Right atrium auricular region (tissue), 2 donors: Measurements from ENCODE around the gene CMAS. TPM values are rescaled to one million over a fixed set of nuclear protein-coding genes. Genes with fewer than 3 reads are reported as not detected.

Experiments
- DNase-seq: peaks from one replicate; pipeline ENCODE4 v3.0.0-alpha.2; 2019; ENCODE audit warnings: low spot score
- H3K27ac ChIP-seq, 2 donors: fragments of 200-600 bp; sonication (generic); 1 replicate in 1 of 2; 2 replicates in 1 of 2; pipeline ENCODE4 v1.5.1; 2016 to 2019
- H3K27me3 ChIP-seq, 2 donors: fragments of 200-600 bp; sonication (generic); one replicate each; pipeline versions ENCODE4 v1.5.1 to v1.6.0; 2017 to 2019
- H3K36me3 ChIP-seq: fragments of 200-600 bp; sonication (generic); one replicate; pipeline ENCODE4 v1.5.1; 2016
- H3K4me1 ChIP-seq, 2 donors: fragments of 200-600 bp; sonication (generic); one replicate each; pipeline versions ENCODE4 v1.5.1 to v1.6.0; 2017 to 2019
- H3K4me3 ChIP-seq, 2 donors: fragments of 200-600 bp; sonication (generic); 1 replicate in 1 of 2; 2 replicates in 1 of 2; pipeline ENCODE4 v1.5.1; 2017 to 2019; ENCODE audit warnings: mild to moderate bottlenecking in 1 of 2, moderate library complexity in 1 of 2
- H3K9me3 ChIP-seq, 2 donors: fragments of 200-600 bp; sonication (generic); one replicate each; pipeline ENCODE4 v1.5.1; 2019
- CTCF ChIP-seq, 2 donors: fragments of 200-600 bp; sonication (generic); IDR thresholded peaks; one replicate each; pipeline ENCODE4 v1.5.1; 2019; ENCODE audit warnings: antibody characterized with exemption in 2 of 2
- total RNA-seq, 2 donors: library from RNA; depleted of rRNA; stranded (reverse); fragments of >200 nt; gene quantifications; one replicate each; pipeline ENCODE4 v1.1.0, GENCODE V29; 2016

Gene CMAS
- total RNA-seq, 2 donors from 2014 or later = 28.3 to 33.4 TPM

GRCh38 chr12:22029991-22030390, 16.0 kb upstream of the CMAS start:
- DNase-seq = no peak
- H3K27me3 ChIP-seq = no peaks in the 10 kb centered on the region
- no peaks in the 10 kb centered on the region for H3K36me3 ChIP-seq
- H3K4me1 ChIP-seq = peaks cover 0 to 8% of the 10 kb centered on the region in 2 donors
- H3K4me3 ChIP-seq = no peak overlapping the region
- H3K27ac ChIP-seq = no peak overlapping the region
- no peak for TF ChIP-seq CTCF (IDR thresholded peaks at IDR 0.05)
- H3K9me3 ChIP-seq = no peaks in the 10 kb centered on the region

- Histone ChIP-seq H3K27ac (no peak overlapping the region), H3K9me3 (no peaks in the 10 kb centered on the region), H3K4me1 (peaks cover 0 to 10% of the 10 kb centered on the region in 2 donors), H3K36me3 (no peaks in the 10 kb centered on the region), H3K27me3 (no peaks in the 10 kb centered on the region), H3K4me3 (no peak overlapping the region)
- no peak for DNase-seq
- TF ChIP-seq CTCF (IDR thresholded peaks at IDR 0.05) = no peak
Measured at GRCh38 chr12:22032732-22033131, 13.3 kb upstream of the CMAS start.

- H3K4me1 ChIP-seq = peaks cover 0 to 10% of the 10 kb centered on the region in 2 donors
- no peaks in the 10 kb centered on the region for H3K27me3 ChIP-seq
- no peaks in the 10 kb centered on the region for H3K36me3 ChIP-seq
- no peak for TF ChIP-seq CTCF (IDR thresholded peaks at IDR 0.05)
- no peak overlapping the region for H3K4me3 ChIP-seq
- no peak for DNase-seq
- H3K9me3 ChIP-seq = no peaks in the 10 kb centered on the region
- H3K27ac ChIP-seq = no peak overlapping the region
Measured at GRCh38 chr12:22034709-22035506, 11.1 kb upstream of the CMAS start.

- no peak for DNase-seq
- no peak for TF ChIP-seq CTCF (IDR thresholded peaks at IDR 0.05)
- Histone ChIP-seq H3K27me3 (no peaks in the 10 kb centered on the region), H3K9me3 (no peaks in the 10 kb centered on the region), H3K27ac (no peak overlapping the region), H3K4me1 (peaks cover 0 to 10% of the 10 kb centered on the region in 2 donors), H3K36me3 (no peaks in the 10 kb centered on the region), H3K4me3 (no peak overlapping the region)
Measured at GRCh38 chr12:22037947-22038346, 8.1 kb upstream of the CMAS start.

GRCh38 chr12:22038734-22039133, 7.3 kb upstream of the CMAS start:
- H3K4me3 ChIP-seq = no peak overlapping the region
- no peaks in the 10 kb centered on the region for H3K9me3 ChIP-seq
- no peak for TF ChIP-seq CTCF (IDR thresholded peaks at IDR 0.05)
- DNase-seq = no peak
- no peak overlapping the region for H3K27ac ChIP-seq
- H3K27me3 ChIP-seq = no peaks in the 10 kb centered on the region
- H3K4me1 ChIP-seq = peaks cover 0 to 10% of the 10 kb centered on the region in 2 donors
- H3K36me3 ChIP-seq = no peaks in the 10 kb centered on the region

GRCh38 chr12:22039361-22039760, 6.7 kb upstream of the CMAS start:
- Histone ChIP-seq H3K4me1 (peaks cover 0 to 8% of the 10 kb centered on the region in 2 donors), H3K4me3 (no peak overlapping the region), H3K27me3 (no peaks in the 10 kb centered on the region), H3K9me3 (no peaks in the 10 kb centered on the region), H3K36me3 (no peaks in the 10 kb centered on the region), H3K27ac (no peak overlapping the region)
- DNase-seq = no peak
- TF ChIP-seq CTCF (IDR thresholded peaks at IDR 0.05) = no peak
